Suppressor macrophage treated with lipopolysaccharide for 4 hours (primary cell): ENCODE measurements around the gene KIF18A.
A peak's percentile ranks its signal among the peaks of the same experiment; 100 is the strongest.
"Not testable (repeated sequence)": the region's sequence is repeated elsewhere in the genome, so short reads cannot be mapped to it uniquely, and the experiment has no call there.

Experiments used
- DNase-seq: peaks from one replicate; pipeline ENCODE4 v3.0.0-alpha.2; 2020

Gene KIF18A

DNA sequence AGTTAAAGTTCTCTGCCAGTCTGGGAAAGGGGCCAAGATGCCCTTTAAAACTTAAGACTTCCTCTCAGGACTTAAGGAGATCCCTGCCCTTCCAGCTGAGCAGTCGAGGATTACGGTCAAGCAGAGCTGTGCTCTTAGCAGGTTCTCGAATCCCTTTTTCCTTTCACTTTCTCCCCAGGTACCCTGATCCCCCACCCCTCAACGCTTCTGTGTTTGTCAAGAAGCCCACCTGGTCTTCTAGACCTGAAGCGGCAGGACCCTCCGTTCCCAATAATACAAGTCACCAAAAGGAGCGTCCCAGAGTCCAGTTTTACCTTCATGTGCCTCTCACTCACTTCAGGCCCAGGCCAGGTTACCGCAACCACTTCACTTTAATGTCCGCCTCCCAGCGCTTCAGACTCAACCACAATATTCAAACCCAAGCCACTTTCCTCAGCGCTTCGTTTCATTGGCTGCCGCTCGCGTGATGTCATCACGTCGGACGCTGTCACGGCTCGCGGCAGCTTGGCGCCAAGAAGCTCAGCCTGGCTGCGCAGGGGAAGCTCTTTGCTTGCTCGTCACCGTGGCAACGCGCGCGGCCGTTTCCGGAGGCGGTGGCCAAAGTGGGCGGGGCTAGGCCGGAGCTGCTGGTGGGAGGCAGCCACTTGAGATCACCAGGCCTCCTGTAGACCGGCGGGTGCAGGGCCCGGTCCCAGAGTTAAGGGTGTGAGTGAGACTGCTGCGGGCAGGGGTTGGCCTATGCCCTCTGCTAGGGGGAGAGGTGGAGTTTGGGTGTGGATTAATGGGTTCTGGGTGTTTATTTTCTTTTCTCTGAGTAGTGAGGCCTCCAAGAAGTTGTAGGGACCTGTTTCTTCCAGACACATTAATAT lies at the start of gene KIF18A, which contains the start of gene METTL15:
Gene KIF18A, minus strand, starts transcription at position 407 of the 869 bp plus-strand sequence. CDS start 10,209 bp downstream, outside the sequence.
Gene METTL15, plus strand, starts transcription at position 639 of the 869 bp plus-strand sequence. CDS start 4,947 bp downstream, outside the sequence.
- DNase-seq, result peak; percentile 99

DNA sequence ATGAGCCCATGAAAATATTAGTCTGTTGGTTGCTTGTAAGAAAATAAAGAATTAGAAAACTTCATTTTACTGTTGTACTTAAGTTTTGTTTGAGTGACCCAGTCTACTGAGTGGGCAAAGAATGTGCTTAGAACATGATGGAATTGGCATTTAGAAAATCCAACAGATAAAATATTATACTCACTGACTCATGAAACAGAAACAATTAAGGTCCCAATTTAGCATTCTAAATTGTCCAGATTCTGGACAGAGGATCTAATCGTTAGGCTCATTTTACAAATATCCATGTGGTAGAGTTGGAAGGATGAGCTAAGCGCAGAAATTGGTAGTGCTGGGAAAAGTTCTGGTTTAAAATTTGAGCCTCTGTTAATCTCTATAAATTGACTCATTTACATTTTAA lies 45.6 kb upstream of the KIF18A start:
- DNase-seq, result no peak

- DNase-seq, result no peak
These were observed 44.8 kb upstream of the KIF18A start for GRCh38 chr11:28152743-28153142.

DNA sequence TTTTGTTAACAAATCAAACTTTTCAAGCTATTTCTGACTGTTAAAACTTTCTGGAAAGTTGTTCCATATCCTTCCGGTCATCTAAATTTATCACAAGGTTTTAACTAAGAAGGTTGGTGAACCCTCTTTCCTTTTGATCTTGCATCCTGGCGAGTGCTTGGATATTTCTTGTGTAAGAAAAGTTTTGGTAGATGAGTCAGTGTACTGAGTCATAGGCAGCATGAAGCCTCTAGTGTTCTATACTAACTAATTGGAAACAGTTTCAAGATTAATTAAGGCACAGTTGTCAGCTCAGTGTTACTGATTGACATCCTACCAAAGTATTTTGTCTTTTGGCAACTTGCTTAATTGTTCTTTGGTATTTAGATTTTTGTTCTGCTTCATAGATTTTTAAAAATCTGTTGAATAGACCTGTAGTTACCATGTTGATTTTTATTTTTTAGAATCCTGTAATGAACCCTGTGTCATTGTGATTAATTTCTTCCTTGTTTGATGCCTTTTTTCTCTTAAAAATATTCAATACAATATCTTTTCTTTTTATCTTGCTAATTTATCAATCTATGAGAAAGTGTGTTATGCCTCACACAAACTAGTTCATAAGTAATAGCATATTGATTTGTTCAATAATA lies 38.3 kb upstream of the KIF18A start:
- peak; percentile 2 for DNase-seq

GRCh38 chr11:28144808-28145207 lies 36.9 kb upstream of the KIF18A start:
- DNase-seq, result no peak

- no peak for DNase-seq
These were observed 34.8 kb upstream of the KIF18A start for GRCh38 chr11:28142724-28143123.

GRCh38 chr11:28140689-28141455 lies 32.9 kb upstream of the KIF18A start:
- no peak for DNase-seq

DNA sequence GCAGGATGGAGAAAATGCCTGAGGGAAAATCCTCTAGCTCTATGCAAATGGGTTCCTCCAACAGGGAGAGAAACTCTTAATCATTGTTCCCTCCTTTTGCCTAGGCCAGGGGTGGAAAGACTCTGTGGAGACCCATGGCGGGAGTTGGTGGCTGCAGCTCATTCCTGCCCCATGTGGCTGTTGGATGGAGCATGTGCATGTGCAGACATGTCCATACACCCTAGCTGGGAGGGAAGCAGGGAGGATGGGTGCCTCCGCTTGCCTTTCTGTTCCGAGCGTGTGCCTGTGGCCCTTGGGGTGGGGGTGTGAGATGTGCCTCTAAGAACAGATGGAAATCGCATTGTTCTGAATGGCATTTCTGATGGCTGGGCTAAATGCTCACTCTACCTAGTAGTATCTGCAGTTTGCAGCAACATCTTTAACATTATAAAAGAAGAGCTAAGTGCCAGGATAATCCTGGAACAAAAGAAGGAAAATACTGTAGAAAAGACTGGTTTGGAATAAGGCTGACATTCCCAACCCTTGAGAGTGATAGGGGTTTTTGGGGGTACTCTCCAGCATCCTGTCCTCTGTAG lies 32.0 kb upstream of the KIF18A start:
- DNase-seq, result no peak

DNA sequence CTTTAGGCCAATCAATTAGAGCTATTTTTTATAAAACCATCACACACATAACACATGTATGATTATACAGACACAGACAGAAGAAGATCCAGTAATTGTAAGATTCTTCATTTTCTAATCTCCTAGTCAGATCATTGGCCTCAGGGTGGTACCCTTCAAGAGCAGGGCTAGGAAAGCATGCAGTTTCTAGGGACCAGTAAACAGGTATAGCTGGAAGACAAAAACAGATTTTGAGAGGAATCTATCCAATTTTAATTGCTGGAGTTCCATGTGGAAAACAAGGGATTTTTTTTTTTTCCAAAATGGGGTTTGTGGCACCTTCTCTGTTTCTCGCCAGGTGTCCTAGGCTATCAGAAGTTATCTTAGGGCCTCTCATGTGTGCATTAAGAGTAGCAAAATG lies 29.9 kb upstream of the KIF18A start:
- DNase-seq, result no peak

DNA sequence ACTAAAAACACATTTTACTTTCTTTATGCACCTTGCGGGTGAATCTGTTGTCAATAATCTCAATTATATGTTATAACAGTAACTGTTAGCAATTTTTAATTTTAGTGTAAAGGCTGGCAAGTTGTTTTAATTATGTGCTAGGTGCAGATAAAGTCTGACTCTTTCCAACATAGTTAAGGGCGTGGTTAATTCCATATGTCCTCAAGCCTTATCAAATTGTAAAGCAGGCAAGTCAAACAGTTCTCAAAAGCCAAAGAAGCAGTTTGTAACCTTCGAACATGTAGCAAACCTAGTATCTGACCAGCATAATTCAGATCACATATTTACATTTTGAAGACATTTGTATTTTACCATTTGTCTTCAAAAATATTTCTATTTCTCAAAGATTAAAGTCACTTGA lies 29.4 kb upstream of the KIF18A start:
- DNase-seq, result no peak

DNA sequence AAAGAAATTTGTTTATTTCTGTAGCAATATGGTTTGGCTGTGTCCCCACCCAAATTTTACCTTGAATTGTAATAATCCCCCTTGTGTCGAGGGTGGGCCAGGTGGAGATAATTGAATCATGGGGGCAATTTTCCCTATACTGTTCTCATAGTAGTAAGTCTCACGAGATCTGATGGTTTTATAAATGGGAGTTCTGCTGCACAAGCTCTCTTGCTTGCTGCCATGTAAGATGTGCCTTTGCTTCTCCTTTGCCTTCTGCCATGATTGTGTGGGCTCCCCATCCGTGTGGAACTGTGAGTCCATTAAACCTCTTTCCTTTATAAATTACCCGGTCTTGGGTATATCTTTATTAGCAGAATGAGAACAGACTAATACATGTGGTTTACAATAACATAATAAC lies 28.2 kb upstream of the KIF18A start:
- not testable (repeated sequence) for DNase-seq

DNA sequence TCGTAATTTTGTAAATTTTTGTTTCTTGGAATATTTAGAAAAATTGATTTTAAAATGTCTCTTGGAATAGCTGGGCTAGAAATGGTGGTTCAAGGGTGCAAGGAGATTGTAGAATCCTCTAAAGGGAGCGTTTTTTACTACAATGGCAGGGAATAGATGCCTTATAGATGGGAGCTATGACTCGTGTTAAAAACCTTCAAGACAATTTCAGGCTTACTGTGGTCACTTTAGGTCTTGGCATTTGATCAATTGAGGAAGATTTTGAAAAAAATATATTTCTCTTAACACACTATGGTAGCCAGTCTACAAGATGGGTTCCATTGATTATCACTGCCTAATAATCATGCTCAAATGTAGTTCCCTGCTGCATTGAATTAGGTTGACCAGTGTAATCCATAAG lies 25.2 kb upstream of the KIF18A start:
- no peak for DNase-seq

DNA sequence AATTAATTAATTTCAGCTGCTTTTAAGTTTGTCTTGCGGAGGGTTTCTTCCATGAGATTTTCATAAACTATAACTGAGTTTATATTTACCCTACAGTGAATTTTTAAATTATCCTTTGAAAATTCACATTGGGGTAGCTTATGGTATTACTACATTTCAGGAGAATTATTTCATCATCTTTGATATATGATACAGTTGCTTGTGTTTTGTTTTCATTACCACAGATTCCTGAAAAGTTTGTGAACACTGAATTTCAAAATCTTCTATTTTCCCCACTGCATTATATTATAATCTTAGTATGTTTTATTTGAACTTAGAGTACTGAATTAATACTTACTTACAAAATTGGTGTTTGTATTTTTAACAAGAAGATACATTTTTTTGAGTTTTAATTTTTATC lies 24.6 kb upstream of the KIF18A start:
- no peak for DNase-seq

DNA sequence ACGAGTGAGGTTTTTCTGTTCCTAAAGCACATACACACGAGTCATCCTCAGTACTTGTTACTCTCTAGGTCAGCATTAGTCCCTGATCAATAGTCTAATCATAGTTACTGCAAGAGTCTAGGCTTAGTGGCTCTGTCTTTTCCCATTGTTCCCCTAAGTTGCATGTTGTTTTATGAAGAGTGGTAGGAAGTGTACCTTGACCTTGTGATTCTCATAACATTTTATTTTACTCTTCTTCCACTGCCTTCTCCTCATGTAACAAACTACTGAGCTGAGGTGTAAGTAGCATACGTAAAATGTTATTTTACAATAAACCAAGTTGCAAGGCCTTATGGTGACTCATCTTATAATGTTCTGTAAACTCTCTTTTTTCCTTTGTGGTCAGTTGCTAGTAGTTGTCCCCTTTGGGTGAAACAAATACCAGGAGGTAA lies 15.2 kb upstream of the KIF18A start:
- DNase-seq, result no peak

- DNase-seq, result no peak
These were observed 9.8 kb upstream of the KIF18A start for GRCh38 chr11:28117712-28118111.

DNA sequence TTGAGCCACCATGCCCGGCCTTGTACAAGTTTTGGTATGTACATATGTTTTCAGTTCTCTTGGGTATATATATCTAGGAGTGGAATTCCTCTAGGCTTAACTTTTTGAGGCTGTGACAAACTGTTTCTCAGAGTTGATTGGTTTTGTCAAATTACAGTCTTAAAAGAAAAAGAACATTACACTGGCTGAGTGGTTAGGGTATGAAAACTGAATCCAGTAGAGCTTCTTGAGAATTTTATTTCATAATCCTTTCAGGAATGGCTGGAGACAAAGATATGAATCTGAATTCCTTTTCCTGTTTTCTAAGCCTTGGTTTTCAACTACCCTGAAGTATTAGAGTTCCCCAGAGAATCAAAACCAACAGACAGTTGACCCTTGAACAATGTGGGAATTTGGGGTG lies 6.8 kb upstream of the KIF18A start:
- DNase-seq, result no peak

DNA sequence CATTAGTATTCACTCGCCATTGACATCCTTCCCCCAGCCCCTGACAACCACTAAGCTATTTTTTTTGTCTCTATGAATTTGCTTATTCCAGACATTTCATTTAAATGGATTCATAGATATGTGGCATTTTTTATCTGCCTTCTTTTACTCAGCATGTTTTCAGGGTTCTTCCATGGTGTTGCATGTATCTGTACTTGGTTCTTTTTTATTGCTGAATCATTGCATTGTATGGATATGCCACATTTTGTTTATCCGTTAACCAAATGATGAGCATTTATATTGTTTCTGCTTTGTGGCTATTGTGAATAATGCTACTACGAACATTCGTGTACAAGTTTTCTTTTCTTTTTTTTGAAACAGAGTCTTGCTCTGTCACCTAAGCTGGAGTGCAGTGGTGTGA lies 6.2 kb upstream of the KIF18A start:
- DNase-seq, result no peak

GRCh38 chr11:28110821-28111200 lies 2.9 kb upstream of the KIF18A start:
- peak; percentile 16 for DNase-seq

DNA sequence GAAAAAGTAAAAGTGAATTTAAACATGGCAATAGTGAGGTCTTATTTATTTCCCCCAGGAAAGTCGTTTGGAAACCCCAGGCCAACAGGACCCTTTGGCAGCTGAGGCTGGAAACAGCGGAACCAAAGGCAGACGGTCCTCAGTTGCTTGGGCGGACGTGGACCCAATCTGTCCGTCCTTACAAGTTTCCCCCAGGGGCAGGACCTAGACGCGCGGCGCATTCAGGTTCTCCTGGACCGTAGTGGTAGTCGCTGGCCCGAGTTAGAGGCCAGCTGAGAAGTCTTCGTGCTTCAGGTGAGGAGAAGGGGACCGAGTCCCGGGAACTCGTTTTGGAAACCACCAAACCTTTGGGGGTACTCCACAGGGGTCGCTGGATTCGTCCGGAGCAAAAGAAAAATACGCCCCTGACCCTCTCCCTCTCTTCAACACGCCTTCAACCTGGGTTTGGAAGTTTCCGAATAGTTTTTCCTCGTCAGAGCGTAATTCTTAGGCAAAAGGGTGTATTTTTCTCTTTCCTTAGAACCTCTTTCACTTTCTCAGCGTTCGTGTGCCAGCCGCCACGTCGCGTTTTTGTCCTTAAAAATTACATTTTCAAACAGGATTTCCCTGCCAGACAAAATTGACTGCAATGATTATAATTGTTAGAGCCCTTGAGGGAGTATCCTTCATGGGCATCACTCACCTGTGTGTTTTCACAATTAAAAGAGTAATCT lies 2.3 kb upstream of the KIF18A start:
- DNase-seq, result peak; percentile 78

DNA sequence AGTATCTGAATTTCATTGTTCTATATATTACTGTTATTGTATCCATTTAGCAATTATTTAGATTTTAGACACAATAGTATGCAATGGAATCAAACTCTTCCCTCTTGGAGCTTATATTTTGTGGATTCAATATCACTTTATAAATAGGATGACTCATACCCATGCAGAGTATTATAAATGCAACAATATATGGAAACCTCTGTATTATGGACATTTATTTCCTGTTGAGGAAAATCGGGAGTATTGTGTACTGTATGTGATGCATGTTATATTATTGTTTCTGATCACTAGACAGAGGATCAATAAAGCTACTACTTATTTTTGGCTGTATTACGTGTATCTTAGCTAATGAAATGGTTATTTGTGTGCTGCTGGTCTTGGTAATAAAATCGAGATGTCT lies 1.0 kb upstream of the KIF18A start:
- no peak for DNase-seq

- no peak for DNase-seq
These were observed 686 bp downstream of the KIF18A start for GRCh38 chr11:28107191-28107749.
